ENCODE results near the gene CTNNA3.

CTNNA3 gene

GRCh38 chr10:67151471-67151870 lies 544.5 kb downstream of the CTNNA3 start:
- ChIA-PET POLR2A (no interaction called here), CTCF (no interaction called here)
- Histone ChIP-seq H3K36me3 (ENCODE audit: control insufficient read depth in 2 of 2, insufficient read depth in 1 of 2, low read length in 2 of 2) (no peaks in the 10 kb centered on the region), H3K9me3 (ENCODE audit: control insufficient read depth, insufficient read depth, low read depth, low read length) (no peaks in the 10 kb centered on the region), H3K4me3 (ENCODE audit: low read depth, low read length) (no peak overlapping the region), H3K4me1 (ENCODE audit: control insufficient read depth, insufficient read depth, low read length) (no peaks in the 10 kb centered on the region), H3K27ac (ENCODE audit: extremely low read depth, low read depth, low read length) (no peak overlapping the region)
- TF ChIP-seq TRIM28 (IDR thresholded peaks at IDR 0.05; ENCODE audit: borderline replicate concordance, low read length) (no peak), ZNF571 (tag by site-specific recombination; IDR thresholded peaks at IDR 0.05) (no peak)

- ChIA-PET CTCF (no interaction called here), POLR2A (no interaction called here)
- TF ChIP-seq ZBTB11 (tag by site-specific recombination; conservative IDR thresholded peaks at IDR 0.05; ENCODE audit: low read depth) (no peak), ZNF610 (tag by site-specific recombination; IDR thresholded peaks at IDR 0.05; ENCODE audit: borderline replicate concordance) (no peak), ZNF16 (tag by site-specific recombination; IDR thresholded peaks at IDR 0.05; ENCODE audit: low read depth) (no peak), ZNF654 (tag by site-specific recombination; IDR thresholded peaks at IDR 0.05; ENCODE audit: low read depth) (no peak)
- Histone ChIP-seq H3K4me1 (ENCODE audit: control insufficient read depth, insufficient read depth, low read length) (no peaks in the 10 kb centered on the region), H3K27ac (ENCODE audit: extremely low read depth, low read depth, low read length) (no peak overlapping the region), H3K36me3 (ENCODE audit: control insufficient read depth in 2 of 2, insufficient read depth in 1 of 2, low read length in 2 of 2) (no peaks in the 10 kb centered on the region), H3K4me3 (ENCODE audit: low read depth, low read length) (no peak overlapping the region), H3K9me3 (ENCODE audit: control insufficient read depth, insufficient read depth, low read depth, low read length) (no peaks in the 10 kb centered on the region)
Measured at GRCh38 chr10:67144530-67144929, 551.5 kb downstream of the CTNNA3 start.

GRCh38 chr10:67141300-67141699 lies 554.7 kb downstream of the CTNNA3 start:
- TF ChIP-seq ZNF148 (tag by site-specific recombination; IDR thresholded peaks at IDR 0.05; ENCODE audit: borderline replicate concordance) (no peak), ZNF174 (tag by site-specific recombination; IDR thresholded peaks at IDR 0.05) (no peak), ZNF843 (tag by site-specific recombination; IDR thresholded peaks at IDR 0.05) (no peak), KLF7 (tag by site-specific recombination; IDR thresholded peaks at IDR 0.05; ENCODE audit: borderline replicate concordance) (no peak), ZNF2 (tag by site-specific recombination; IDR thresholded peaks at IDR 0.05) (no peak), FEZF1 (tag by site-specific recombination; IDR thresholded peaks at IDR 0.05) (no peak)
- CTCF ChIA-PET = interaction anchor here (0.6 to 0.7 kb wide), 3 partner anchors 7 to 207 kb away, joined by 3 read pairs; no protein-coding TSS in a partner anchor
- H3K4me3 ChIP-seq (ENCODE audit: low read depth, low read length) = no peak overlapping the region
- no peaks in the 10 kb centered on the region for H3K4me1 ChIP-seq (ENCODE audit: control insufficient read depth, insufficient read depth, low read length)
- H3K9me3 ChIP-seq (ENCODE audit: control insufficient read depth, insufficient read depth, low read depth, low read length) = no peaks in the 10 kb centered on the region
- no peak overlapping the region for H3K27ac ChIP-seq (ENCODE audit: extremely low read depth, low read depth, low read length)
- H3K36me3 ChIP-seq (ENCODE audit: control insufficient read depth in 2 of 2, insufficient read depth in 1 of 2, low read length in 2 of 2) = no peaks in the 10 kb centered on the region
- POLR2A ChIA-PET = no interaction called here

- CTCF ChIA-PET = interaction anchor here (0.7 kb wide), 1 partner anchor 8 kb away, joined by 3 read pairs; no protein-coding TSS in a partner anchor
- POLR2A ChIA-PET = no interaction called here
- H3K9me3 ChIP-seq (ENCODE audit: control insufficient read depth, insufficient read depth, low read depth, low read length) = no peaks in the 10 kb centered on the region
- H3K4me3 ChIP-seq (ENCODE audit: low read depth, low read length) = no peak overlapping the region
- no peak overlapping the region for H3K27ac ChIP-seq (ENCODE audit: extremely low read depth, low read depth, low read length)
- H3K36me3 ChIP-seq (ENCODE audit: control insufficient read depth in 2 of 2, insufficient read depth in 1 of 2, low read length in 2 of 2) = no peaks in the 10 kb centered on the region
- no peaks in the 10 kb centered on the region for H3K4me1 ChIP-seq (ENCODE audit: control insufficient read depth, insufficient read depth, low read length)
- TF ChIP-seq ZNF223 (tag by site-specific recombination; IDR thresholded peaks at IDR 0.05) = no peak
- no peak for TF ChIP-seq ZNF169 (tag by site-specific recombination; IDR thresholded peaks at IDR 0.05)
- no peak for TF ChIP-seq ZSCAN18 (tag by site-specific recombination; IDR thresholded peaks at IDR 0.05)
- TF ChIP-seq GLIS1 (tag by site-specific recombination; IDR thresholded peaks at IDR 0.05) = no peak
- TF ChIP-seq CTCF (tag by site-specific recombination; IDR thresholded peaks at IDR 0.05) = no peak
- no peak for TF ChIP-seq ZNF311 (tag by site-specific recombination; IDR thresholded peaks at IDR 0.05; ENCODE audit: borderline replicate concordance)
- no peak for TF ChIP-seq KLF1 (tag by site-specific recombination; IDR thresholded peaks at IDR 0.05)
Measured at GRCh38 chr10:67140641-67141040, 555.4 kb downstream of the CTNNA3 start.
